SU-DHL-6 (cell line): ENCODE measurements around the gene CD300A.

Experiments used
- EZH2phosphoT487 ChIP-seq: fragments of 200-600 bp; sonication (generic), shearing (Covaris generic); conservative IDR thresholded peaks from 2 replicates; pipeline ENCODE4 v1.6.1; 2018; ENCODE audit warnings: mild to moderate bottlenecking, antibody characterized with exemption, low read length, moderate library complexity, mixed read lengths
- TF ChIP-seq, protein P1 (sequence below): fragments of 200-600 bp; sonication (generic); IDR thresholded peaks from one replicate; pipeline ENCODE4 v1.5.1; 2017; ENCODE audit warnings: antibody characterized with exemption, mild to moderate bottlenecking, low read length, moderate library complexity; ENCODE audit not compliant: insufficient read depth, poor library complexity, severe bottlenecking

DNA sequence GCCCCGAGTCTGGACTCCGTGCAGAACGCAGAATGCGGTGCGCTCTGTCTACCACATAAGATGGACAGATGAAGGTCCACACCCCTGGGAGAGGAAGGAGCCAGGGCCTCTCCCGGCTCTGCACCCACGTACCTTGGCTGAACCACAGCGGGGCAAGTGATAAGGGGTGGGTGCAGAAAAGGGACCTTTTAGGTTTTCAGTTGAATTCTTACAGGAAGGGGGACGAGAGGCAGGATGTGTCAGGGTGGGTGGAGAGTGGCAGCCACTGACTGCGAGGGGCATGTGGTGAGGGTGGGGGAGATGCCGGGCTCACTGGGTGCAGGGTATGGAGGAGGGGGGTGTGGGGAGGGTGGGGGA, 372 bp downstream of the CD300A start:
- TF ChIP-seq, protein P1, sequence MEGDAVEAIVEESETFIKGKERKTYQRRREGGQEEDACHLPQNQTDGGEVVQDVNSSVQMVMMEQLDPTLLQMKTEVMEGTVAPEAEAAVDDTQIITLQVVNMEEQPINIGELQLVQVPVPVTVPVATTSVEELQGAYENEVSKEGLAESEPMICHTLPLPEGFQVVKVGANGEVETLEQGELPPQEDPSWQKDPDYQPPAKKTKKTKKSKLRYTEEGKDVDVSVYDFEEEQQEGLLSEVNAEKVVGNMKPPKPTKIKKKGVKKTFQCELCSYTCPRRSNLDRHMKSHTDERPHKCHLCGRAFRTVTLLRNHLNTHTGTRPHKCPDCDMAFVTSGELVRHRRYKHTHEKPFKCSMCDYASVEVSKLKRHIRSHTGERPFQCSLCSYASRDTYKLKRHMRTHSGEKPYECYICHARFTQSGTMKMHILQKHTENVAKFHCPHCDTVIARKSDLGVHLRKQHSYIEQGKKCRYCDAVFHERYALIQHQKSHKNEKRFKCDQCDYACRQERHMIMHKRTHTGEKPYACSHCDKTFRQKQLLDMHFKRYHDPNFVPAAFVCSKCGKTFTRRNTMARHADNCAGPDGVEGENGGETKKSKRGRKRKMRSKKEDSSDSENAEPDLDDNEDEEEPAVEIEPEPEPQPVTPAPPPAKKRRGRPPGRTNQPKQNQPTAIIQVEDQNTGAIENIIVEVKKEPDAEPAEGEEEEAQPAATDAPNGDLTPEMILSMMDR = no peak
- TF ChIP-seq EZH2phosphoT487 = no peak
